NCI-H1105 (cell line): Measurements from ENCODE around the gene SGMS2.

Experiments
- DNase-seq: peaks from one replicate; lab custom pipeline; 2025; lab: John Stamatoyannopoulos, UW

The SGMS2 gene

GRCh38 chr4:107828315-107829090, 3.8 kb downstream of the SGMS2 start:
- no peak for DNase-seq

GRCh38 chr4:107831140-107831539, 6.4 kb downstream of the SGMS2 start:
- no peak for DNase-seq

DNA sequence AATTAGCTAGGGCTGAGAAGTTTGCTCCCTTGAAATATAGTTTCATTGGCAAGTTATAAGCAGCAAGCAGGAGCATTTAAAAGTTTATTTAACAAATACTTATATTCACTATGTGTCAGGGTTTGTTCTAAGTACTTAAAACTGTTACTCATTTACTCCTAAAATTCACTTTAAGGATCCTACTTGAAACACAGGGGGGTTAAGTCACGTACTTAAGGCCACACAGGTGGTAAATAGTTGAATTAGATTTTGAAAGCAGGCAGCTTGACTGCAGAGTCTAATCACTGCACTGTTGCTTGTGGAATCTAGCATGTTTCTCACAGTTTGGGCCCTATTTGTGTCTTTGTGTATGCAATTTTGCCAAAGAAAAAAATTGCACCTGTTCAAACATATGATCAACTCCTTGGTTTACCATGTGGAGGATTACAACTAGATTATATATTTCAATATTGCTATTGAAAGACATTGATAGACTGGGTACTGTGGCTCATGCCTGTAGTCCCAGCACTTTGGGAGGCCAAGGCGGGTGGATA, 7.6 kb downstream of the SGMS2 start:
- DNase-seq: no peak

GRCh38 chr4:107834241-107834794, 9.6 kb downstream of the SGMS2 start:
- no peak for DNase-seq

DNA sequence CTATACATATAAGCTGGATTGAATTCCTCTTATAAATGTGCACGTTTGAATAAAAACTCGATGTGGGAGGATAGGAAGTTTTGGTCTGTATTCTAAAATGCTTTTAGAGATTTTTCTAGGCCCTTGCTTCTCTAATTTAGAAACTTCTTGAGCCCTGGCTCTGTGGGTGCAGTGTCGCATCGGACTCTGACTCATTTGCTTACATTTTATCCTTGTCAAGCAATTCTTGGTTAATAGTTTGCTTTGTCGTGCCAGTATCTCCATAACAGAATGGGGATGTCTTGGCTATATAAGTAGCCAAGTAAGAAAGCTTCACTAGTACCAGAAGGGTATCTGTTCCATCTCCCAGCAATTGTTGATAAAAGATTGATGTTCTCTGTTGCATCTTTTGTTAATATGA, 10.7 kb downstream of the SGMS2 start:
- DNase-seq: no peak

DNA sequence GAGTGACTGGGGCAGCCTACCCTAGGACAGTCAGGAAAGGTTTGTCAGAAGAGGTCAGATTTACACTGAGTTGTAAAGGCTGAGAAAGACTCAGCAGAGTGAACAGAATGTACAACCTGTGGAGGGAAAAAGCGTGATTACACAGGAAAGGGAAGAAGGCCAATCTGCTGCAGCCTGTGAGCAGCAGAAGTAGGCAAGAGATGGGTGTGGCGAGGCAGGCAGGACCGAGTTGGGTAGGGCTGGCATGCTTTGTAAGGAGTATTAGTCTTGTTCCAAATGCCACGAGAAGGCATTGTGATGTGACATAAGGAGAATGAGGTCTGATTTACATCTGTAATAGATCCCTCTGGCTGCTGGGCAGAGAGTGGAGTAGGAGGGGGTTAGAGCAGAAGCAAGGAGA, 12.6 kb downstream of the SGMS2 start:
- no peak for DNase-seq

GRCh38 chr4:107837776-107838618, 13.3 kb downstream of the SGMS2 start:
- no peak for DNase-seq

DNA sequence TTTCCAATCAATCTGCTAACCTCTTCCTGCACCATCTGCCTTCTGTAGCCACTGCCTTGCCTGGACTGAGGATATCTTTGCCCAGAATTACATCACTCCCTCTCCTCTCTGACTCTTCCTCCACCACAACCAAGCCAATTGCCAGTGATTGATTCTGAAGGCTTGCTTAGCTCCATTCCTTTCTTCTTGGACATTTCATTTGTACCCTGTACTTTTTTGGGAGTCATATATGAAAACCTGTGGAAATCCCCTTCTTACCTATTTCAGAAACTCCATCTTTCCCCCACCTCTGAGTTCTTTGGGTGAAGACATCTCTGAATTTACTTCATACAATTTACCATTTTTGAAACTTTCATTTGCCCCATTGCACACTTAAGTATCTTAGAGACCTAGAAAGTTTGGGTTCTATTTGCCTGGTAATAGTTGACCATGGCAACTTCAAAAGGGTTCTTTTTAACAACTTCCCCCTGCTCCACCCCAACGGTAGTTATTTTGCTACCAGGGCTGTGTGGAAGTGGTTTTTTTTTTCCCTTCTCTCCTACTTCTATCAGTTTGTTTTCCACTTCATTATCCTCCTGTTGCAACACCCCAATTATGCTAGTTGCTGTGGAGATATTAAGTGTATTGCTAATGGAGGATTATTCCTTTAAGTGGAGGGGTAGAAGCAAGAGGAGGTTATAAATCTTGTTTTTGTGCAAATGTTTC, 14.3 kb downstream of the SGMS2 start:
- no peak for DNase-seq

DNA sequence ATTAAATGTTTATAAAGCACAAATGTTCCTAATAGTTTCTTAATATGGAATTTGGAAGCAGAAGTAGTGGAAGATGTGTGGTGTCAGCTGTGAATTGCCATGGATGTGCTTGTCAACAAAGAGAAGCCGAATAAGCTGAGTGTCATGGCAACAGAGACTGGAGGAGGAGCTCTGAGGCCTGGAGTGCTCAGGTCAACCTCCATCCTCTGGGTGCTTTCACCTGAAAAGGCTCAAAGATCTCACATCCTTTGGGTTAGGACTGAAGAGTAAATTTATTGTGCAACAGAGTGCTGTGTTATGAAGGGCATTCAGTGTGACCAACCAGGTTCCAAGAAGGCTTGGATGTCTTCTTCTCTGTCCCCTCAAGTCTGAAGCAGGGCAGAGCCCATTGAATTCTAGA, 18.7 kb downstream of the SGMS2 start:
- DNase-seq: no peak

GRCh38 chr4:107845681-107846080, 20.9 kb downstream of the SGMS2 start:
- no peak for DNase-seq

GRCh38 chr4:107850438-107850837, 25.7 kb downstream of the SGMS2 start:
- no peak for DNase-seq

GRCh38 chr4:107853444-107854355, 29.0 kb downstream of the SGMS2 start:
- DNase-seq: no peak

GRCh38 chr4:107854356-107855022, 29.8 kb downstream of the SGMS2 start:
- no peak for DNase-seq

- DNase-seq: no peak
These were observed 31.0 kb downstream of the SGMS2 start for GRCh38 chr4:107855723-107856122.

DNA sequence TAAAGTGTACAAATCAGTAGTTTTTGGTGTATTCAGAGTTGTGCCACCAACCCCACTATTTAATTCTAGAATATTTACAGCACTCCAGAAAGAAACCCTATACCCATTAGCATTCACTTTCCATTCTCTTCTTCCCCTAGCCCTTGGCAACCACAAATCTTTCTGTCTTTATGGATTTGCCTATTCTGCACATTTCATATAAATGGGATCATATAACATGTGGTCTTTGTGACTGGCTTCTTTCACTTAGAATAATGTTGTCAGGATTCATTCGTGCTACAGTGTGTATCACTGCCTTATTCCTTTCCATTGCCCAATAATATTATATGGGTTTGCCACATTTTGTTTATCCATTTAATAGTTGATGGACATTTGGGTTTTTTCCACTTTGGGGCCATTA, 32.2 kb downstream of the SGMS2 start:
- no peak for DNase-seq

- DNase-seq: no peak
These were observed 33.0 kb downstream of the SGMS2 start for GRCh38 chr4:107857741-107858140.

DNA sequence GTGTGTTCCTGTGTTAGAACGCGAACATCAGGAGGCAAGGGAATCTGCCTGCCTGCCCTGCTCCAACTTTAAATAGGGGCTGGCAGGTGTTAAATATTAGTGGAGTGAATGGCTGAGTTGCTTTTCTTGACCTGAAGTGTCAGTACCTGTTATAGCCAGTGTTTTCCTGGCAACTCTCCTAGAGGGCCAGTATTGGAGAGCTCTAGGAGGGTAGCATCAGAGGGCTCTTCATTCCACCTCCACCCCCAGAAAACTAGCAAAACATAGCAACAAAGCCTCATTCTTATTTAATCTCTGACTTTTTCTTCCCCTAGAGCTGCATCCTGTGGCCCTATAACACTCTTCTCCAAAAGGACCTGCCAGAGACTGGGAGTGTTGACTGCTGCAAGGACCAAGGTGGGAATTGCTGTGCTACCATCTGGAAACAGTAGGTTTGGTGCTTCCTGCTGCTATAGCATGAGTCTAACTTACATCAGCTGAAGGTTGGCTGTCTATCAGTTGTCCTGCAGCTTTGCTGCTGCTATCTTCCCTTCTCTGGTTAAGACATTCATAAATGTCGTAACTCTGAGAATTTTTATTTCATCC, 33.5 kb downstream of the SGMS2 start:
- no peak for DNase-seq

- no peak for DNase-seq
These were observed 37.9 kb downstream of the SGMS2 start for GRCh38 chr4:107862658-107863057.

DNA sequence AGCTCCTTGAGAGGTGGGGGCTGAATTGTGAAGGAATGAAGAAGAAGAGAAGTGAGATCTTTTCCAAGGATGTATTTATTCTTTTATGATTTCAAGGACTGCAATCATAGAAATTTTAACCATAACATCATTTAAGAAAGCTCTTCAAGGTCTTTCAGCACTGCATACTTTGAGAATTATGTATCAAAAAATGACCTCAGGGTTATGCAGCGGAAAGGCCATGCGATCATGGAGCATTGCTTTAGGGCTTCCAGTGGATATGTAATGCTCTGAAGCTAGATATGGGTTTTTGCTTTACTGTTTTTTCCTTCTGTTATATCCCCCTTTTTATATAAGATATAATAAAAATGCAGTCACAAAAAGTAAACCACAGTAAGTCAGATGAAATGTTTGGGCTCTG, 38.7 kb downstream of the SGMS2 start:
- no peak for DNase-seq

DNA sequence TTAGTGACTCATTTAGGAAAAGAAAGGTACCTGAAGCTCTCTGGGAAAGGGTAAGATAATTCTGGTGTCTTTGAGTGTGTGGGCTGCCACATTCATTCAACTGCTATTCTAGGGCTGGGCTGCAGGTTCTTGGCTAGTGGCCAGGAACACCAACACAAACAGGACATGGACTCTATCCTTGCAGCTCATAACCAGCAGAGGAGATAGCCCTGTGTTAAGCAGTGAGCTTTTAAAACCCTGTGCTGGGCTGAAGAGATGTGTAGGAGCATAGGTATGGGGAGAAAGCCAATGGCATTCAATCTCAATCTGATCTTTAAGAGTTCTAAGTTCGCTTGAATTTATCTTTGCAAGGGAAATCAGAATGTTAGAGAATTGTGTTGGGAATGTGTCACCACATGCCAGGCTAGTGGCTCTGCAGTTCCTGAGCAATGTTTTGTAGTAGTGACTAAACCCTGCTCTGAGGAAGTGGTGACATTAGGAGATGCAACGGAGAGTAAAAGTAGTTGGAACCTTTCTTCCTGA, 39.2 kb downstream of the SGMS2 start:
- DNase-seq: no peak
